Measurements from ENCODE around the gene RNASE13. TPM values are rescaled to one million over a fixed set of nuclear protein-coding genes. Genes with fewer than 3 reads are reported as not detected.

The RNASE13 gene
- total and polyA plus RNA-seq, 2 of the 4 experiments (the other 2 are of a cell fraction): not detected

- TF ChIP-seq RFX5 (IDR thresholded peaks at IDR 0.05; ENCODE audit: low read depth, low read length): no peak
These were observed 18.0 kb downstream of the RNASE13 start (continued) for GRCh38 chr14:21016413-21017190.

GRCh38 chr14:21015312-21015711, 19.3 kb downstream of the RNASE13 start:
- Histone ChIP-seq H3K4me2 (ENCODE audit: low read depth, low read length) (no peak overlapping the region), H3K79me1 (ENCODE audit: low read depth in 1 of 2, low read length in 2 of 2) (no peaks in the 10 kb centered on the region), H3K23ac (ENCODE audit: low read depth, low read length) (no peak overlapping the region), H4K5ac (ENCODE audit: low read depth, low read length) (no peak overlapping the region), H2BK5ac (ENCODE audit: low read depth, low read length, poor library complexity, severe bottlenecking) (no peak overlapping the region), H3K14ac (replicated peaks; ENCODE audit: low read depth, low read length) (no peak overlapping the region), H3K36me3 (ENCODE audit: control insufficient read depth, insufficient read depth, low read length) (no peaks in the 10 kb centered on the region), H3K4me3 (ENCODE audit: insufficient read depth, low read depth, low read length) (no peak overlapping the region), H3K27me3 (ENCODE audit: control insufficient read depth, insufficient read depth, low read length) (peaks cover 25% of the 10 kb centered on the region), H4K20me1 (ENCODE audit: insufficient read depth, low read length) (no peaks in the 10 kb centered on the region), H3K27ac (ENCODE audit: insufficient read depth, low read length) (no peak overlapping the region), H2AK9ac (replicated peaks; ENCODE audit: low read depth, low read length, poor library complexity) (no peak overlapping the region), H3K9ac (ENCODE audit: low read depth, low read length) (no peak overlapping the region), H3K56ac (ENCODE audit: extremely low read depth, insufficient read depth, low read length) (no peak overlapping the region), H3K18ac (ENCODE audit: low read depth, low read length) (no peak overlapping the region), H4K91ac (ENCODE audit: insufficient read depth, low read depth, low read length) (no peak overlapping the region), H4K8ac (ENCODE audit: low read depth in 2 of 2, low read length in 2 of 2) (no peak overlapping the region), H2AFZ (replicated peaks; ENCODE audit: low read length, poor library complexity) (no peak overlapping the region), H3K9me1 (ENCODE audit: insufficient read depth, low read length) (no peaks in the 10 kb centered on the region), H3K9me3 (ENCODE audit: control insufficient read depth, insufficient read depth, low read length) (no peaks in the 10 kb centered on the region), H3K4me1 (ENCODE audit: control insufficient read depth, insufficient read depth, low read length) (no peaks in the 10 kb centered on the region), H3K4ac (ENCODE audit: low read depth, low read length) (no peak overlapping the region), H2BK15ac (ENCODE audit: low read depth, low read length) (no peak overlapping the region), H2AK5ac (ENCODE audit: low read depth, low read length) (no peak overlapping the region), H2BK120ac (ENCODE audit: low read depth, low read length) (no peak overlapping the region), H2BK20ac (ENCODE audit: low read depth, low read length) (no peak overlapping the region)
- 80% methylated on average over 3 of the region's 6 CpGs; no CpG with 5 or more reads in 1 of the 2 experiments for WGBS, 2 experiments (ENCODE audit: extremely low coverage in 2 of 2, insufficient read length in 1 of 2)
- no peak for ATAC-seq (ENCODE audit: low read depth)
- ChIA-PET CTCF (interaction anchor here (0.6 to 3.0 kb wide), 23 partner anchors 9 to 202 kb away, joined by 3 to 44 read pairs (median 6); partner anchors contain the start of genes NDRG2 and TMEM253), POLR2A (ENCODE audit: unreplicated experiment) (no interaction called here)
- no peak for DNase-seq
- intact Hi-C loops (cut with micrococcal nuclease) (no loop called here), dilution Hi-C loops (cut with HindIII; ENCODE audit: low sequenced_read_pairs, unreplicated experiment) (no loop called here), in situ Hi-C loops (cut with MboI; ENCODE audit: low sequenced_read_pairs) (loop anchor here (5.0 kb wide), 1 partner anchor 87 kb away; the partner anchor contains the start of gene TMEM253)
- no TSS peak for BruUV-seq (replicated peaks)
- TF ChIP-seq POLR2A (IDR thresholded peaks at IDR 0.05; ENCODE audit: low read depth, low read length) (no peak), CEBPB (IDR thresholded peaks at IDR 0.05; ENCODE audit: low read depth, low read length) (no peak), RCOR1 (IDR thresholded peaks at IDR 0.05; ENCODE audit: insufficient replicate concordance, low read length) (no peak), RAD21 (IDR thresholded peaks at IDR 0.05; ENCODE audit: low read length) (no peak), USF2 (IDR thresholded peaks at IDR 0.05; ENCODE audit: low read depth, low read length) (no peak), ELK1 (IDR thresholded peaks at IDR 0.05; ENCODE audit: borderline replicate concordance, low read depth, low read length) (no peak), FOS (IDR thresholded peaks at IDR 0.05; ENCODE audit: low read depth, low read length) (no peak), BHLHE40 (IDR thresholded peaks at IDR 0.05; ENCODE audit: low read depth, low read length) (no peak), NFE2L2 (IDR thresholded peaks at IDR 0.05; ENCODE audit: low read depth, low read length) (no peak), SMC3 (IDR thresholded peaks at IDR 0.05; ENCODE audit: low read depth, low read length) (no peak), CHD1 (IDR thresholded peaks at IDR 0.05; ENCODE audit: low read depth, low read length) (no peak), MAZ (IDR thresholded peaks at IDR 0.05; ENCODE audit: borderline replicate concordance, low read depth, low read length) (no peak), MAFK (IDR thresholded peaks at IDR 0.05; ENCODE audit: low read depth, low read length) (no peak), MXI1 (IDR thresholded peaks at IDR 0.05; ENCODE audit: borderline replicate concordance, low read depth, low read length) (no peak), RFX5 (IDR thresholded peaks at IDR 0.05; ENCODE audit: low read depth, low read length) (no peak)

Measured in IMR-90 (cell line).